ENCODE results near the gene ACTMAP. TPM values are rescaled to one million over a fixed set of nuclear protein-coding genes. Genes with fewer than 3 reads are reported as not detected.

ACTMAP gene
- total RNA-seq, 1 donor from 2014 or later: 9.5 TPM

Other genes with a start within 250 kb of the ACTMAP start
- gene SHKBP1, start 173.6 kb downstream of the ACTMAP start, total RNA-seq: 102 and 113 TPM in 2 replicates
- gene LTBP4, start 149.1 kb downstream of the ACTMAP start, total RNA-seq: 107 and 116 TPM in 2 replicates
- gene NUMBL, start 59.8 kb downstream of the ACTMAP start, total RNA-seq: 18.1 and 20.6 TPM in 2 replicates
- 38.4 and 41.6 TPM in 2 replicates for gene COQ8B, start 33.6 kb downstream of the ACTMAP start, total RNA-seq
- gene ITPKC, start 33.4 kb downstream of the ACTMAP start, total RNA-seq: 8.7 and 9.9 TPM in 2 replicates
- 243 and 245 TPM in 2 replicates for gene SNRPA, start 726 bp upstream of the ACTMAP start, total RNA-seq
- 0.91 TPM in 1 of 2 replicates, not detected in the other for gene MIA, start 25.0 kb upstream of the ACTMAP start, total RNA-seq
- 40.6 and 45.5 TPM in 2 replicates for gene RAB4B, start 27.8 kb upstream of the ACTMAP start, total RNA-seq
- 100 and 104 TPM in 2 replicates for gene EGLN2, start 48.7 kb upstream of the ACTMAP start, total RNA-seq
- not detected in 2 replicates for gene CYP2A6, start 100.0 kb upstream of the ACTMAP start, total RNA-seq
- not detected in 2 replicates for gene CYP2A7, start 131.8 kb upstream of the ACTMAP start, total RNA-seq
- gene CYP2B6, start 240.8 kb upstream of the ACTMAP start, total RNA-seq: not detected in 2 replicates